GM21390 (cell line): Measurements from ENCODE around the gene CLPTM1L.
"Not testable (repeated sequence)": the region's sequence is repeated elsewhere in the genome, so short reads cannot be mapped to it uniquely, and the experiment has no call there.

Experiments used
- ATAC-seq: cut with Tn5 transposase; IDR thresholded peaks from one replicate; pipeline ENCODE4 v1.9.1; 2021; ENCODE audit not compliant: unreplicated experiment

Gene CLPTM1L

DNA sequence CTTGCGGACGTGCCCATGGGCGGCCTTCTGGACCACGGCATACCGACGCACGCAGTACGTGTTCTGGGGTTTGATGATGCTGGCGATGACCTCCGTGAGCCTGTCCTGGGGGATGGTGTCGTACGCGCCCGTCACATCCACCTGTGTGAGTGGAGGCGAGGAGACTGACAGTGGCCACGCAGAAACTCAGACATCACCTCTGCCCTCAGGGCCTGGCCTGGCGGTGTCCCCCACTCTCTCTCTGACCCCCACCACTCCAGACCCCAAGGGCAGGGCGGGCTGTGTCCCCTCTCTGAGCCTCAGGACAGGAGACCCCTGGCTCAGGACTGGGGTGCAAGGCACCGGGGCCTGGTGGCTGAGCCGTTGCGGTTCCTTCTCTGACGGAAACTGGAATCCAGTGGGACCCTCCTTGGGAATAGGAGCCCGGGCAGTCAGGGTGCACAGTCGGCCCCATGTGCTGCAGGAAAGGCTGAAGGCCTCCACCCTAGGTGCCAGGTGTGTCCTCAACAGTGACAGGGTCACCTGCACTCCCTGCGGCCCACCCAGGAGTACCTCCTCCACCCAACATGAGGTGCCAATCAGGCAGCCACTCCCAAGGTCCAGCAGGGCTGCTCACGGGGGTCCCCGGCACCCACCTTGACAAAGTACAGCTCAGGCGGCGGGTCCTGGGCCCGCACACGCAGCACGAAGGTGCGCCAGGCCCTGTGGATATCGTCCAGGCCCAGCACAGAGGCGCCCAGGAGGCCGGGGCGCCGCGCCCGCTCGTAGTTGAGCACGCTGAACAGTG, 66.0 kb downstream of the CLPTM1L start:
- ATAC-seq, result no peak

DNA sequence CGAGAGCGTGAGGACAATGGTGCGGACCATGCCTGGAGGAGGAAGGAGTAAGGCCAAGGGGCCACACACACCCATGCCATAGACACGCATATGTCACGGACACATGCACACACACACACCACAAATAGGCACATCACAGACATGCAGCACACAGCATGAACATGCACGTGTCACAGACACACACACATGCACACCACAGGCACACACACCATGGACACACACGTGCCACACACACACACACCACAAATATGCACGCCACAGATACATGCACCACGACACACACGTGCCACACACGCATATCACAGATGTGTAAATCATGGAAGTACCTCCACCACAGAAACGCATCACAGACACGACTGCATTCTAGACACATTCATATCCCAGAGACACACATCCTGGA, 66.7 kb downstream of the CLPTM1L start:
- no peak for ATAC-seq

DNA sequence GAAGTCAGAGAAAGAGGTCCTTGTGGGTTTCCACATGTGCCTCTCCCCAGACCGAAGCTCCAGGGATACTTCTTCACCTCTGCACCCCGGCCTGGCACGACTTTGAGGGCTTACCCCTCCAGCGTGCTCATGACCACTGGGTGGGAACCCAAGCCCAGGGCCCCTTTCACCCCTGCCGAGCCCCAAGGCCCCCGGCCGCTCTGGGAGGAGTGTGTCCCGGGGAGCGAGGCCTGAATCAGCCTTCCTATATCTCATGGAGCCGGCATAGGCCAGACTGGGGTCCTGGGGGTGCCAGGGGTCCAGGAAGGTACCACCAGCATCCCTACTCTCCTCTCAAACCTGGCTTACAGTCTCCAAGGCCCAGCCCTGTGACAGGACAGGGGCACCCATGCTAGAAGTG, 67.1 kb downstream of the CLPTM1L start:
- ATAC-seq, result no peak

DNA sequence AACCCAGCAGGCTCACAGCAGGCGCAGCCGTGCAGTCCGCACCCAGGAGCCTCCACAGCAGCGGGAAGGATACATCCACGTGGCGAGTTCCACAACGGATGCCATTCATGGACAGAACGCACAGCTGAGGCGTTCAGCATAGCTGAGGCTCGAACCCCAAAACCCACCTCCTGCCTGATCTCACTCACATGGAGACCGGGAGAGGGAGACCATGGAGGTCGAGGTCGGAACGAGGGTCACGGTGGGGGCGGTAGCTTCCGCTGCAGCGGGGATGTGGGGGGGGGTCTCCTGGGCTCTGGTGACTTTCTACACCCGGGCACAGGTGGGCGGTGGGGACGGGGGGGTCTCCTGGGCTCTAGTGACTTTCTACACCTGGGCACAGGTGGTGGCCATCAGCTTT, 67.6 kb downstream of the CLPTM1L start:
- no peak for ATAC-seq

DNA sequence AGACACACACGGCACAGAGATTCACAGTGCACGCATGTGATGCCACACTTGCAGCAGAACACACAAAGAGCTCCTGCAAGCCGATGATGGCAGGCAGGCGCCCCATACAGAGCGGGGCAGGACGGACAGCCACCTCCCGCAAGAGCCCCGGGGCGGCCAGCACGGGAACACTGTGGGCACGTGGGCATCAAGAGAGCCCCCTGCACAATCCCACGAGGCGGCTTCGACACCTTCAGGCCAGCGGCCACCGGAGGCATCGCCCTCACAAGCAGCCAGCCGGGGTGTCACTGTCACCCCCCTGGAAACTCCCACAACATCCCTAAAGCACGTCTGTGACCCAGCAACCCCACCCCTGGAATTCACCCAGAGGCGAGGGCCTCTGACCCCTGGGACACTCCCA, 68.0 kb downstream of the CLPTM1L start:
- ATAC-seq, result no peak

DNA sequence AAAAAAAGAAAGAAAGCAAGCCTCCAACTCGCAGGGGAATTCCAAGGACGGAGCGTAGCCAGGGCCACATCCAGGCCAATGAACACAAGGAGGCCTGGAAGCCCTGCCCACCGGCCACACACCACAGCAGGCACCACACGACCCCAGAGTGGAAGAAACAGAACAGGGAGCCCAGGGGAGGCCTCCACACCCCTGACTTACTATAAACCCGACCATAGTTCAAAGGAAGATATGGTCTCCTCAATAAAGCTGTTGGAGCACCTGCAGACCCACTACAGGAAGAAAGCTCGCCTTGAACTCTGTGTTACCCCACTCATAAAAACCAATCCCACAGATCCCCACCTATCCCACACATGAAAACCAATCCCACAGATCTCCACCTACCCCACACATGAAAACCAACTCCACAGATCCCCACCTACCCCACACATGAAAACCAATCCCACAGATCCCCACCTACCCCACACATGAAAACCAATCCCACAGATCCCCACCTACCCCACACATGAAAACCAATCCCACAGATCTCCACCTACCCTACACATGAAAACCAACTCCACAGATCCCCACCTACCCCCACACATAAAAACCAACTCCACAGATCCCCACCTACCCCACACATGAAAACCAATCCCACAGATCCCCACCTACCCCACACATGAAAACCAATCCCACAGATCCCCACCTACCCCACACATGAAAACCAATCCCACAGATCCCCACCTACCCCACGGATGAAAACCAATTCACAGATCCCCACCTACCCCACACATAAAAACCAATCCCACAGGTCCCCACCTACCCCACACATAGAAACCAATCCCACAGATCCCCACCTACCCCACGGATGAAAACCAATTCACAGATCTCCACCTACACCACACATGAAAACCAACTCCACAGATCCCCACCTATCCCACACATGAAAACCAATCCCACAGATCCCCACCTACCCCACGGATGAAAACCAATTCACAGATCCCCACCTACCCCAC, 69.2 kb downstream of the CLPTM1L start:
- not testable (repeated sequence) for ATAC-seq

DNA sequence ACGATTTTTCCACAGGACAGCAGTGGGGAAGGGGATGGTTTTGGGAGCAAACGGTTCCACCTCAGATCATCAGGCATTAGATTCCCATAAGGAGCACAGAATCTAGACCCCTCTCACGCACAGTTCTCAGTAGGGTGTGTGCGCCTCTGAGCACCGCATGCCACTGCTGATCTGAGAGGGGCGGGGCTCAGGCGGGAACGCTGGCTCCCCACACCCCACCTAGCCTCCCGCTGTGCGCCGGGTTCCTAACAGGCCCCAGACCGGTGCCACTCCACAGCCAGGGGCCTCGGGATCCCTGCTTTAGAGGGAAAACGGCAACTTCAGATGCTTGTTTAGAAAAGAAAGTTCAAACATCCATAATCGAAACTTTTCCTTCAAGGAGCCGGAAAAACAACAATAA, 70.4 kb downstream of the CLPTM1L start:
- no peak for ATAC-seq

DNA sequence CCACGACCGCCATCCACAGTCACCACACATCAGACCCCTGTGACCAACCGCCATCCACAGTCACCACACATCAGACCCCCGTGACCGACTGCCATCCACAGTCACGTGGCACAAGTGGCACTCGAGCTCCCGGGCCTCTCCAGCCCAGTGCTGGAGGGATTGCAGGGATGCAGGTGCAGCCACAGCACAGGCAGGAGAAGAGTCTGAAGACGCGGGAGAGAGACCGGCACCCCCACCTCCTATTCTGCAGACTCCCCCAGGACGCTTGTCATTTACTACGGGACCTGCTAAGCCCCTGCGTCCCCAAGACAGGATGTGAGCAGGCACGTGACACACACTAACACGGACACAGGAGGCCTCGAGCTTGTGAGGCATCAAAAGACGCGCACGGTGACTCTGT, 71.2 kb downstream of the CLPTM1L start:
- no peak for ATAC-seq

DNA sequence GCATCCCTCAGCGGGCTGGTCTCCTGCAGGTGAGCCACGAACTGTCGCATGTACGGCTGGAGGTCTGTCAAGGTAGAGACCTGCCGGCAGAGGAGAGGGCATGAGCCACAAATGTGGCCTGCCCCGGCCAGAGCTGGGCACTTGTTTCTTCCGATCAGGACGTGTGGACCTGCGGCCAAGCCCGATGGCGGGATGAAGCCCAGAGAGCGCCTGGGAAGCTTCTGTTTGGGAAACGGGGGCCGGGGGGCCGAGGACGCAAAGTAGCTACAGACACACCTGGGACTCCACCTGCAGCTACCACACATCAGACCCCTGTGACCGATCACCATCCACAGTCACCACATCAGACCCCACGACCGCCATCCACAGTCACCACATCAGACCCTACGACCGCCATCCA, 72.7 kb downstream of the CLPTM1L start:
- no peak for ATAC-seq

DNA sequence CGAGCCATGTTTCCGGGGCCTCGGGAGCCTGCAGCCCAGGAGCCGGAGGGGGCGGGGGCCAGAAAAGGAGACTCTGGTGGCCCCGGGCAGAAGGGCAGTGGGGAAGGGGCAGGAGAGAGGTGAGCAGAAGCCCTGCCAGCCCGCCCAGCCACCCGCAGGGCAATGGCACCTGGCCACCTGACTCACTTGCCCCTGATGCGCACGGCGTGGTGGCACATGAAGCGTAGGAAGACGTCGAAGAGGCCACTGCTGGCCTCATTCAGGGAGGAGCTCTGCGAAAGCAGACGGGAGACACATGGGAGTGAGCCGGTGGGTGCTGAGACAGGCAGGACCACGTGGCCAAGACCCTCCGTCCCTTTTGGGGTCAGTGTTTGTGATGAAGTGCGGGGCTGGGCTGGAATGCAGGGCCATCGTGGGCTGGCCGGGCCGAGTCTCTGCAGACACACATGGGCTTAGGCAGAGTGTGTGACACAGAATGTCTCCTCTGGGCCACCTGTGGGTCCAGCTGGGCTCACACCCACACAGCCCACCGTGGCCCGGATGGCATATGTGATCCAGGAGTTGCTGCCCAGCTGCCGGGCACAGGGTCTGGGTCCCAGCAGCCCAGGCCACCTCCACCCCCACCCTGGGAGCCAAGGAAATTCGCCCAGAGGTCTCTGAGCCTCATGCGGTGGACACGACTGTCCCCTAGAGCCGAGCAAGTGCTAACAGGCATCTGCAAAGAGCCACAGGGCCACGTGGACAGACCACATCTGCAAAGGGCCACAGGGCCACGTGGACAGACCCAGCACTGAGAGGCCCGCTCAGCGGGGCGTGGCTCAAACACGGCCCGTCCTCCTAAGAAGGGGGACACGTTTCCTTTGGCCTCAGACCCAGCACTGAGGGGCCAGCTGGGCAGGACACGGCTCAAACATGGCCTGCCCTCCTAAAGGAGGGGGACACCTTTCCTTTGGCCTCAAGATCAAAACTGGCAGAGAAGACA, 73.7 kb downstream of the CLPTM1L start:
- no peak for ATAC-seq

DNA sequence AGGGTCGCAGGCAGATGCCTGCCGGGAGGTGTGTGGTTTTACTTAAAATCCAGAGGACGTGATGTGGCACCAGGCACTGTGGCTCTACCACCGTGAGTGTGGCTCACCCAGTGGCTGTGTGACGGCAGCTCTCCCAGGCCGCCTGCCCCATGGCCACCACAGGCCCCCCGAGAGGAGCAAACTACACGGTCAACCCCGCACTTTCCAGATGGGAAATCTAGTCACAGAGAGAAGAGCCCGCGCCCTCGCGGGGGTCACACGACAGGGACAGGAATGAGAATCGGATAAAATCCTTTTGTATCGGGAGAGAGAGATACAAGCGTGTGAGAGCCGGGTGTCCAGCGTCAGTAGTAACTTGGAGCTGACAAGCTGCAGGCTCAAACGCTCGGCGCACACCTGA, 74.5 kb downstream of the CLPTM1L start:
- no peak for ATAC-seq

DNA sequence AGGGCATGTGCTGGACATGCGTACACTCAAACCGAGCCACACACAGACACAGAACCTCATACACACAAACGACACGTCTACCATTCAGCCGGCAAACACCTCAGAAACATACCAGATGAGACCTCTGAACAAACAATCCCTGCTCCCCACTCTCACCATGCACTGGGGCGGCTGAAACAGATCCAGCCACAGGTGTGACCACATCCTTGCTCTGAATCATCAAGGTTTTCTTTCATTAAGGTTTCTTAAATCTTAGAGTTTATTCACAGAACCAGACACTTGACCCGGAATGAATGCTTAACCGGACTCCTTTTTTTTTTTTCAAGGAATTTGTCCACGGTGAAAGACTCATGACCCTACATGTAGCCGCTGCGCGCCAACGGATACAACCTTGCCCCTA, 76.2 kb downstream of the CLPTM1L start:
- ATAC-seq, result no peak

DNA sequence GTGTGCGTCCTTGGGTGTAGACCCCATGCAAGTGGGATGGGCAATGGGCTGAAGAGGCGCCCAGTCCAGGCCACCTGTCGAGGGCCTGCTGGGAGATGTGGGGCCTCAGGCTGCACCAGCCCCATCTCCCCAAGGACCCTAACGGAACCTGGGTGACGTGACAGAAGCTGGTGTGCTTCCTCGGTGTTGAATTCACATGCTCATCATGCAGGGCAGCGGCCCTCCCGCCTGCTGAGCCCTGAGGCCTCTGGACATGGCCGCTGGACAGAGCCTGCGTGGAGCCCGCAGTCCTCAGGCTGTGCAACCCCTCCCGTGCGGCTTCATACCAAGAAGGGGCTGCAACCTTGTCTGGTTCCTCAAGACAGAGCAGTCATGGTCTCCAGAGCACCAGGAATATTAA, 76.8 kb downstream of the CLPTM1L start:
- ATAC-seq, result no peak
